ENCODE measurements around the gene ARHGEF4. TPM values are rescaled to one million over a fixed set of nuclear protein-coding genes. Genes with fewer than 3 reads are reported as not detected.

Gene ARHGEF4
- total and polyA plus RNA-seq, 10 of the 15 experiments (the other 5 are each of a cell fraction or from before 2014, with no cell fraction given) = 0.02 to 0.24 (median 0.16) TPM; not detected in 6

GRCh38 chr2:130949954-130950353 is 113.2 kb downstream of the ARHGEF4 start:
- Histone ChIP-seq H3K79me2 (ENCODE audit: control insufficient read depth, insufficient read depth, low read length) (no peaks in the 10 kb centered on the region), H3K9me3 (replicated peaks; ENCODE audit: control insufficient read depth, insufficient read depth, low read length) (no peaks in the 10 kb centered on the region; the same call in 1 of the 3 replicates)
- CTCF ChIA-PET = no interaction called here
- TF ChIP-seq FOXM1 (IDR thresholded peaks at IDR 0.05; ENCODE audit: low read depth, low read length) (no peak), IRF5 (IDR thresholded peaks at IDR 0.05; ENCODE audit: borderline replicate concordance) (no peak), YY1 (IDR thresholded peaks at IDR 0.05; ENCODE audit: low read depth, low read length) (no peak), FOS (IDR thresholded peaks at IDR 0.05; ENCODE audit: borderline replicate concordance, extremely low read depth, insufficient read length) (no peak), IRF3 (IDR thresholded peaks at IDR 0.05) (no peak), MYB (IDR thresholded peaks at IDR 0.05; ENCODE audit: borderline replicate concordance, low read depth, low read length) (no peak), ZNF592 (IDR thresholded peaks at IDR 0.05) (no peak), RBBP5 (conservative IDR thresholded peaks at IDR 0.05) (no peak), ZBTB11 (CRISPR knock-in tag; IDR thresholded peaks at IDR 0.05) (no peak), CHD4 (IDR thresholded peaks at IDR 0.05) (no peak)

More at GRCh38 chr2:130949954-130950353, 113.2 kb downstream of the ARHGEF4 start:
- Histone ChIP-seq H3K4me1 (ENCODE audit: control insufficient read depth, insufficient read depth, low read length) (no peaks in the 10 kb centered on the region), H3K4me3 (no peak overlapping the region), H4K20me1 (ENCODE audit: control insufficient read depth, insufficient read depth) (no peaks in the 10 kb centered on the region), H3K27me3 (replicated peaks in 1 of 2; ENCODE audit: control insufficient read depth in 2 of 2, insufficient read depth in 2 of 2, low read length in 1 of 2) (no peaks in the 10 kb centered on the region), H2AFZ (ENCODE audit: control insufficient read depth, low read depth, low read length) (no peak overlapping the region), H3K36me3 (ENCODE audit: control insufficient read depth in 2 of 2, insufficient read depth in 2 of 2, low read length in 1 of 2) (no peaks in the 10 kb centered on the region), H3K4me2 (ENCODE audit: control insufficient read depth, insufficient read depth) (no peak overlapping the region), H3K9ac (ENCODE audit: control insufficient read depth, insufficient read depth, low read length) (no peak overlapping the region), H3K27ac (ENCODE audit: control insufficient read depth, insufficient read depth) (no peak overlapping the region)
- RAD21 ChIA-PET (ENCODE audit: unreplicated experiment) = no interaction called here
- no peak for ATAC-seq
- in situ Hi-C loops (cut with MboI) (no loop called here), intact Hi-C loops (cut with micrococcal nuclease; ENCODE audit: unreplicated experiment) (no loop called here)
- DNase-seq (ENCODE audit: low read depth, low spot score) = no peak
- no TSS peak for BruUV-seq (replicated peaks)
- SMC1A ChIA-PET (ENCODE audit: uncharacterized antibody, unreplicated experiment) = no interaction called here
- POLR2A ChIA-PET = no interaction called here
- FAIRE-seq = no peak
- WGBS (ENCODE audit: insufficient coverage, insufficient replicate concordance, low lambda C conversion rate, missing lambda C conversion rate) = 32% methylated on average over 6 of the region's 6 CpGs
